ENCODE results near the gene GOLT1A.

GOLT1A gene

DNA sequence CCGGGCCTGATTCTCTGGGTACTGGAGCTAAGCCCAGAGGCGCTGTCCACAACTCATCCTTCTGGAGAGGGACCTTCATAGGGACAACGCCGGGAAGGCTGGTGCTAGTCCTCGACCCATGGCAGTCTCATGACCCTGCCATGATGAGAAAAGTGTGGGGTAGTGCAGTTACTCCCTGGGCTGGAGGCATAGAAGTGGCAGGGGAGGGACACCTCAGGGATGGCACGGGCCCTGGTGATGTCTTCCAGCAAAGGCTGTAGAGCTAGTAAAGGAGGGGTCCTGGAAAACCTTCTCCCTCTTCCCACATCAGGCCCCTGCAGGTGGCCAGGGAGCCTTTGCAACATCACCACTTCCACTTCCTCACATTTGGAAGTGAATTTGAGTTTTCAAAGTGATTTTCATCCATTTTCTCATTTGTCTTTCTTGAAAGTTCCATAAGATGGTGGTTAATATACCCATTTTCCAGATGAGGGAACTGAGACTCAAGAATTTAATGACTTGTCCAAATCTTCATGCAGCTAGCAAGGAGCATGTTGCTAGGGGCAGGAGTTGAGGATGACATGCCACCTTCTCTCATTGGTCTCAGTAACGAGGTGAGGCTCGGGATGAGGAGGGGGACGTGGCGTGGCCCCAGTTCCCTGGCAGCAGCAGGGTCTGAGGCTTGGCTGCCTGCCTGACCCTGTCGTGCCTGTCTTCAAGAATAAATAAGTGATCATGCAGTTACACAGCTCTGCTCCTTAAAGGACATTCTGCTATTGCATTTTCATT lies 3.3 kb upstream of the GOLT1A start:
- no peak for DNase-seq

DNA sequence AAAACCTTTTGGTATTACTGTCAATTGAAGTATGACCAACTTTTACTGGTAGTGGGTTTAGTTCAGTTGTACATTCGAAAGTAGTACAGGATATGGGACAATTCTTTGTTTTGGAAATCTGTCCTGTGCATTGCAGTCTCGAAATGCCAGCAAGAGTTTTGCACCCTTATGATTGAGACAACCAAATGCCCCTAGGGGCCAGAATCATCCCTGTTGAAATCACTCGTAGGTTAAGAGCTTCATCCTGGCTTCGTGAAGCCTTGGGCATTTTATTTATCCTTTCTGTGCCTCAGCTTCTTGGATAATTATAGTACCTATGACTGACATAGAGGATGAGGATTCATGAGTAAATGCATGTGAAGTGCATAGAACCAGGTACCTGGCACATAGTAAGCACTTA lies 2.4 kb upstream of the GOLT1A start:
- DNase-seq = no peak

DNA sequence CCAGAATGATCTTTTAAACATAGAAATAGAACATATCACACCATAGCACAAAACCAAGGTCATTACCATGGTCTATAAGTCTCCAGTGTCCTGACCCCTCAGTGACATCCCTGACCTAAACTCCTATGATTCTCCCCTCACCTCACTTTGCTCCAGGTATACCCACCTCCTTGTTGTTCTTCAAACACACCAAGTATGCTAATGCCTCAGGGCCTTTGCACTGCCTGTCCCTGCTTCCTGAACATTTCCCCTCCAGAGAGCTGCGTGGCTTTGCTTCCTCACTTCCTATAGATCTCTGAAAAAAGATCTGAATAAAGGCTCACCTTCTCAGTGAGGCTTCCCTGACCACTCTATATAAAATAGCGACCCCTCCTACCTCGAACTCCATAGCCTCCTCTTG lies 1.1 kb downstream of the GOLT1A start:
- no peak for DNase-seq

DNA sequence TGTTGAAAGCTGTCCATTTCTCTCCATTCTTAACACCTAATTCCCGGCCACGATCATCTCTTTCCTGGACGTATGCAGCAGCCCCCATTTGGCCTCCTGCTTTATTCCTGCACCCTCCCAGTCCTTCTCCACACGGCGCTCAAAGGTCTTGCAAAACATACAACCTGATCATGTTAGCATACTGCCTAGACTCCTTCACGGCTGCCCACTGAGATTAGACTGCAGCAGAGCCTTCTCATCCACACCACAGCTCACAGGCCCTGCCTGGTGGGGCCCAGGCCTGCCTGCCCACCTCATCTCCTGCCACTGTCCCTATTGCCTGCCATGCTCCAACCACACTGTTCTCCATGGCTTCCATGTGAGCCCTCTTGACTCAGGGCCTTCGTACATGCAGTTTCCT lies 2.7 kb downstream of the GOLT1A start:
- DNase-seq = no peak

DNA sequence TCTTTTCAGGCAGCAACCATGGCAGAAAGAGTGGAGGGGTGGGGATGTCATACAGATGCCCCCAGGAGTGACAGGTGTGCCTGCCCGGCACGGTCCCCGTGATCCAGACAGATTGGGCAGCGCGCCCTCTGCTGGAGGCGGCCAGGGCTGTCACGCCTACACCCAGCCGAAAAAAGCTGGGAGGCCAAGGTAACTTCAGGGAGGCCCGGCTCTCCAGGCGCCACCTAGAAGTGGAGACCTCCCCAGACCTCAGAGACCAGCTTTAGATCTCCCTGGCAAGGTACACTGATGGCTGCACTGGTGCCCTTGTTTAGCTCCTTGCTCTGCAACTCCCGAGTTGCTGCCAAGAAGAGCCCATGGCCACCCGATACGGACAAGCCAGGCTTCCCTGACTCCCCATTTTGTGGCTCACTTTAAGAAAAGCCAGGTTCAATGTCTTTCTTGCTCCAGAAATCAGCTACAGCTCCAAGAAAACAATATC lies 6.6 kb downstream of the GOLT1A start:
- no peak for DNase-seq

DNA sequence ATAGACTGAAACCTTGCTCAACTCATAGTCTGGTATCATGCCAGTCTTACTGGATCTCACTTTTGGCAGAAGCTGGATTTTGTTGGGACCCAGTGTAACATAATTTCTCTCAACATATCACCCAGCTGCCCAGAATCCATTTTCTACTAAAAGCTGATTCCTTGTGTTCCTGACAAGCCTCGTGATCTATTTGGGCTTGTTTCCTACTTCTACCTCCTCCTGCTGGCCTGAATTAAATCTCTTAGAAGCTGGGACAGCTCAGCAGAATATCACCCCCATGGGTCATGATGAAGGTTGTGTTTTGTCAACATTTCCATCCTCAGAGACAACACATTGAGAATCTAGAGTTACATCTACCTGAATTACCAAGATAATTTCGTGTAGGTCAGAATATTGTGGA lies 7.7 kb downstream of the GOLT1A start:
- no peak for DNase-seq

DNA sequence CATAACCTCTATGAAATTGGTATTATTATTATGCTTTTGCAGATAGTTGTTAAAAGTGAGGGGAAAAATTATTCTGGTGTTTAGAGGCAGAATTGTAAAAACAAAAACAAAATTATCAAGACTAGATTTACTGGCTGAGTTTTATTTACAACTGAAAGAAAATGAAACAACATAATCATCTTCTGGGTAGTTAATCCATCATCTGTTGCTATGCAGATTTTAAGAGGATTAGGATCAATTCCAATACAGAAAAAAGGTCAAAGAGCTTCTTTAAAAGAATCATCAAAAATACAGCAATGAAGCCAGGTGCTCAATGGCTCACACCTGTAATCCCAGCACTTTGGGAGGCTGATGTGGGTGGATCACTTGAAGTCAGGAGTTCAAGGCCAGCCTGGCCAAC lies 8.3 kb downstream of the GOLT1A start:
- DNase-seq = no peak

DNA sequence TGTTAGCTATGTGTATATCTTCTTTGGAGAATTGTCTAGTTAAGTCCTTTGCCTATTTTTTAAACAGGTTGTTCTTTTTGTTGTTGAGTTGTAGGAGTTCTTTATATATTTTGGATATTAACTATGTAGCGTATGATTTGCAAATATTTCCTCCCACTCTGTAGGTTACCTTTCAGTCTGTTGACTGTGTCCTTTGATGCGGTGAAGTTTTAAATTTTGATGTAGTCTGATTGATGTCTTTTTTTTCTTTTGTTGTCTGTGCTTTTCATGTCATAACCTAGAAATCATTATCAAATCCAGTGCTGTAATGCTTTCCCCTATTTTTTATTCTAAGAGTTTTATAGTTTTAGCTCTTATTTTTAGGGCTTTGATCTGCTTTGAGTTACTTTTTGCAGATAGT lies 8.8 kb downstream of the GOLT1A start:
- DNase-seq = no peak

DNA sequence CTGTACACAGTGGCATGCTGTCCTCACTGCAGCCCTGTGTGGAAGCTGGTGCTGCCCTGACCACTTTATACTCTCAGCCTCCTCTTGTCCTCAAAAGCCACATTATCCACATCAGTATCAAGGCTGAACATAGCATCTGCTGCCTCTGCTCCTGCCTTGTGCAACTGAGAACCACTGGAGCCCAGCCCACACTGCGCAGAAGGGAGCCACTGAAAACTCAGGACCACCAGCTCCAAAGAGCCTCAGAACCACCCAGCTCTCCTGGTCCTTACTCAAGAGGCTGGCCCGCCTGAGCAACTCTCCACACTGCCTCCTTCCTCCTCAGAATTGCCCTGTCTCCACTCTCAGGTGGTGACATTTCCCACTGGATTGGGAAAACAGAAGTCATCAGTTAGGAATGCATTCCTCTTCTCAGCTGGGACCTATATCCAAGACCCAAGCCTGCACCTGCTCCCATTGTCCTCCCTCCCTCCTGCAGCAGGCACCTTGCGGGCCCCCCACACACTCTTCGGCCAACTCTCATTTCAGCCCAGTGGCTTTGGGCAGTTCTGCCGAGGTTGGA lies 10.5 kb downstream of the GOLT1A start:
- no peak for DNase-seq

DNA sequence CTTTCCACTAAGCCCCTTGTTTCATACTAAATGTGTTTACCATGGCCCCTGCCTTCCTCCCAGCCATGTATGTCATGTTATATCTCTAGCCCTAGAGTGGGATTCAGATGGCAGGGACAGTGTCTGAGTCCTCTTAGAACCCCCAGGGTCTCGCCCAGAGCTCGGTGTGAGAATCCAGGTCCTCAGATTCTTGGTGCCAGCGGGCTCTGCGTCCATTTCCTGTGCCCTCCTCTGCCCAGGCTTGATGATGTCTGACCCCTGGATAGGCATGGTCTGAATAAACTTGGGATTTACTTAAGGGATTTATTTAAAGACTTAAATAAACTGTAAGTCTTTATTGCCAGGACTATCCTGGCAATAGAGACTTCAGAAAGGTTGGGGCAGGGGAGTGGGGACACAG lies 11.3 kb downstream of the GOLT1A start:
- no peak for DNase-seq

DNA sequence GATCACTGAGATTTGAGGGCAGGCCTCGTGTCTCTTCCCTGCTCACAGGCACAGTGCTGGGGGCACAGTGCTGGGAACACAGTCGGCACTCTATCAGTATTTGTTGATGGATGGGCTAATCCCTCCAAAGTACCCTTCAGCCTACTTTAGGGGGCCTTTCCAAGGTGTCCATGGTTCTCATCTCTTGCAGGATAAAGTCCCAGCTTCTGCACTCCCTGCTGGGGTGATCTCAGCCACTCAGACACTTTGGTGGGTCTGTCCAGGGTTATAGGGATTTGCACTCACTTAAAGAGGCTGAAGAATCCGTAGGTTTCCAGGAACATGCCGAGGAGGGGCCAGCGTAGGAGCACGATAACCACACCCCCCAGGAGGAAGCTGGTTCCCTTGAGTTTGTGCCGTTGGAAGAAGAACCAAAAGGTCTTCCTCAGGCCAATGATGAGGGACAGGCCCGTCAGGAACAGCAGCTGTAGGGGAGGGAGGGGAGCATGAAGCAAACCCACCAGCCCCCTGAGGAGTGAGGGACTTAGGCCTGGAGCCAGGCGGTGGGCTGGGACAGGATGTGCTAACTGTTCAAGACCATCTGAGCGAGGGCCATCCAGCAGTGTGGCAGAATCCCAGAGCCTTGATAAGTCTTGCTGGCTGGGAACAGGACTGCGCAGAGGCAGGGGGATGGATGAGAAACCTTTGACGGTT lies 12.3 kb downstream of the GOLT1A start:
- no peak for DNase-seq

DNA sequence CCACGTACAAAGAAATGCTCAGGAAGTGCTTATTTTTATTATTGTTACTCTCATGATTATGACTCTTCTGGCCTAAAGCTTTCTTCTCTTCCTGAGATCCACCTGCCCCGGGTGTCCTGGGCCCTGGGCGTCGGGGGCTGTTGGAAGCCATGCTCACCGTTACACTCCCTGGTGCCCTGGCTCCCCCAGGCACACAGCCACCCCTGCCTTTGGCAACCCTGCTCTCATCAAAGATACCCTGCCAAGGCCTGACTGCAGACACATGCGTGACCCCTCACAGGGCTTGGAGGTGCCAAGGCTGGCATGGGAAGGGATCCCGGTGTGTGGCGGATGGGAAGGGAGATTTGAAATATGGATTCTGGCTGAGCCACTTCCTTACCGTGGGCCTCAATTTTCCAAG lies 14.2 kb downstream of the GOLT1A start:
- no peak for DNase-seq

DNA sequence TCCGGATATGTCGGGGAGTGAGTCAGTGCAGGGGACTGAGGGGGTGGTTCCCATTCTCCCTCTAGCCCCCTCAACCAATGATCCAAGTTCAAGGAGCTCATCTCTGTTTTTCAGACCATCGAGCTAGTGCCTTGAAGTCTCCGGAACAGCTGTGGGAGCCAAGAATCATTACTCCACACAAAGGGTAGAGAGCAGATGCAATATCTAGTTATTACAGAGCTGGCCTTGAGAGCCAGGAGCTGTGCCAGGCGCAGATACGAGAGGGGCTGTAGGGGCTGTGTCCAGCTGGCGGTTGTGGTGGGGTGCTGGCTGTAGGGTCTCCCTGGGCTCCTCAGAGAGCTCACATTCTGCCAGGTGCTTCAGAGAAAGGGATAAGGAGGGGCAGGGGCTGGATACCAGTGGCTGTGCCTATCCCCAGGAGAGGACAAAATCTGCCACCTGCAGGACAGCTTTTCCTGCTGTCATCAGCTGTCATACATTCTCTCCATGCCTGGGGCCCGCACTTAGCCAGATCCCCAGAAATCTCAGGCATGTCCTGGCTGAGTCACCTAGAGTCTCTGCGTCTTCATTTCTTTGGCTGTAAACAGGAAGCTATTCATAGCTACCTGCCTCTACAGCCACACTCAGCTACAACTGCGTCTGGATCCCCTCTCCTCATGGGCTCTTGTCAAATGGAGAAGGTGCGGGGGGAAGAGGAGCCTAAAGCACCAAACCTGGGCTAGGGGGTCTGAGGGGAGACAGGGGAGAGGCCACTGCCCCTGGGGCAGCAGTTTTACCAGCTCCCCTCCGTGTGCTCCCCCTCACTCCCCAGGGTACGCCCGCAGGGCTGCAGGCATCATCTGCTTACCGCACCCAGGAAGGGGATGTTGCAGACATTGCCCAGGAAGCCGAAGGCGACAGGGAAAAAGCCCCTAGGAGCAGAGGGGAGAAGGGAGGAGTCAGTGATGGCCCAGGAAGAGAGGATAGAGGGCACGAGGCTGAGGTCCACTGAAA lies 15.1 kb downstream of the GOLT1A start:
- DNase-seq = no peak

DNA sequence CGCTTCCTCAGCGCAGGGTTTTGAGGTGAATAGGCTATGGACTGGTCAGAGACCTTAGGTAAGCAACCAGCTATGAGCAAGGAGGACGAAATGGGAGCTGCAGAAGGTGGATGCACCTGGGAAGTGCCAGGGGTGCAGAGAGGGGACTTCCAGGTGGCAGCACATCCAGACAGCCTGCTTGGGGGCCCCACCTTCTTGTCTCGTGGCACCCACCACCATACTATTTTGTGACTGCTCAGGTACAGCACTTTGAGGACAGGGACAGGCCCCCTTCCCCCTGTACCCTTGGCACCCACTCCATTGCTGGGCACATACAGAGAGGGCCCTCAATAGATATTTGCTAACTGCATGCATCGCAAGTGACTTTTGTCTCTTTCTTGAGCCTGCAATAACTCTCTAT lies 16.7 kb downstream of the GOLT1A start:
- DNase-seq = no peak

DNA sequence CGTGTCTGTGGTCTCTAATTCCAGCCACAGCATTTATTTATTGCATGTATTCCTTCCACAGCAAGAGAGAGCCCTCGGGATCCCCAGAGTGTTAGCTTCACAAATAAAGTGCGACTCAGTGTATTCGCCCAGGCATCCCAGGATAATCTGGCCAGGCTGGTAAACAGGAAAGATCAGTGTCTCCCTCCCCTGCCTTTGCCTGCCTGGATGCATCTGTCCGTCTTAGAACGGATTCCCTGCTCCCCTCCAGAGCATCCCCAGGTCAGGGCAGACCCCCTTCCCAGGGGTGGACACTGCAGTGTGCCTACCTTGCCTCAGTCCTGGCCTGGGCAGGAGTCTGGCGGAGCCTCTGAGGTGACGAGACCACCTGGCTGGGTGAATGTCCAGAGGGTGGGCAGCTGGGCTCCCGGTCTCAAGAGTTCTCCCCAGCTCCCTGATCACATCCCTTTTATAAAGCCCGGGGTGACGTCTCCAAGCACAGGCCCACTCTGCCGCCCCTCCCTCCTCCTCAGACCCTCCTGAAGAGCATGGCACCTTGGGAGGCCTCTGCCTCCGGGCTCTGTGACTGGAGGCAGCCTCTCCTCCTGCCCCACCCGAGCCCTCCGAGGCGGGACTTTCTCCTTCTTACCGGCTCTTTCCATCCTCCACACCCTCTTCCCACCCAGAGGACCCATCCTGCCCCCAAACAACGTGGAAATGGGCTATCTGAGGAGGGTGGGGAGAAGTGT lies 17.6 kb downstream of the GOLT1A start, which contains the start of gene KISS1:
KISS1 (minus strand) TSS at position 424 of the 728 bp plus-strand sequence. CDS start 3,615 bp downstream, outside the sequence.
- DNase-seq = no peak

DNA sequence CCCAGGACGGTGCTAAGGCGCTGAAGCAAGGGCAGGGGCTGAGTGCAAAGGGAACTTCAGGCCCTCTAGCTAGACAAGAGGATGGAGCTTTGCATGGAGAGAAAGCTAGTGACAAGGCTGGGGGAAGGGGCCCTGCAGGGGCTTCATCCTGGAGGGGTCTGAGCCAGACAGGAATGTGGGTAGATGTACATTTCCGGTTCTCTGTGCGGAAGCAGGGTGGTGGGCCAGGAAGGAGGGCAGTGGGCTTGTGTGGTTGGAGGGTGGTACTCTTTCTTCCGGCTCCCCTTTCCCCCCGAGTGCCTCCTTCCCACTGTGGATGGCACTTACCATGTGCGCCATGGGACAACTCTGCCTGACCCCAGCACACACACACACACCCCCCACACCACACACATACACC lies 19.0 kb downstream of the GOLT1A start:
- DNase-seq = no peak

DNA sequence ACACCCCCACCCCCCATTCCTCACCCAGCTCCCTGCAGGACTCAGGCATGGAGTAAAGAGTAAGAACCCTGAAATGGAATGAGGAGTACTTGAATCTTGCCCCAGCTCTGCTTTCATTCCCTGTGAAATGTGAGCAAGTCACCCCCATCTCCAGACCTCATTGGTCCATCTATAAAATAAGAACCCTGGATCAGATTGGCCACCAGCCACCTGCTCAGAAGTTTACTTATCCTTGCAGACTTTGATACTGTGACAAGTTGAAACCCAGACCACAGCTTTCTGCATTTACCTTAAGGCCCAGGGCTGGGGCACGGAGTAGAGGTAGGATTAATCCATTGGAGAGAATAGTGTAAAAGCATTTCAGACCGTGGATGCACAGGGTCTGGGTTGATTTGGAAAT lies 19.7 kb downstream of the GOLT1A start:
- DNase-seq = no peak

DNA sequence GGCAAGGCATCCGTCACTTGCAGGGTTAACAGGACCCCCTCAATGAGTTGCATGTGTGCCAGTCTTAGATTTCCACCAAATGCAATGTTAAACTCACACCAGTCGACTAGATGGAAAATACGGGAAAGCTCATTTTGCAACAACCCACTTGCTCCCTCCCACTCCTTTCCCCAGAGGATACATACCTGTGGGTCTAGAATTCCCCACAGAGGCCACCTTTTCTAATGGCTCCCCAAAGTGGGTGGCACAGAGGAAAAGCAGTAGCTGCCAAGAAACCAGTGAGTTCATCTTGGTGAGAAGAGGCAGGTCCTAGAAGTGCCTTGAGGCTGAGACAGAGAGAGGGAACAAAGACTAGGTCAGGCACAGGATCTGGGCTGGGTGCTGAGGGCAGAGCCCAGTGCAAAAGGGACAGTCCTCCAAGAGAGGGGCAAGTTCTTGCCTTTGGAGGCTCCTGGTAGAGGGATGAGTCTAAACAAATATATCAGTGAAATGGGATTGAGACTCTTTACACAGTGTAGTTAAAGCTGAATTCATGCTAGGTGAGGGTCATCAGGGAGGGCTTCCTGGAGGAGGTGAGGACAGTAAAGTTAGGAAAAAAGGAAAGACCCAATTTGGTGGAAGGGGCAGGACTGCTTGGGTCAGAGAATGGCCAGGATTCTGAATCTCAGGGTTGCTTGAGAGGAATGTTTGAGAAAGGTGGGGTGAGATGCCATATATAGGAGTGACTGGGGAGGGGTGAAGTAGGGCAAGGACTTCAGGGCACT lies 21.0 kb downstream of the GOLT1A start:
- DNase-seq = no peak

DNA sequence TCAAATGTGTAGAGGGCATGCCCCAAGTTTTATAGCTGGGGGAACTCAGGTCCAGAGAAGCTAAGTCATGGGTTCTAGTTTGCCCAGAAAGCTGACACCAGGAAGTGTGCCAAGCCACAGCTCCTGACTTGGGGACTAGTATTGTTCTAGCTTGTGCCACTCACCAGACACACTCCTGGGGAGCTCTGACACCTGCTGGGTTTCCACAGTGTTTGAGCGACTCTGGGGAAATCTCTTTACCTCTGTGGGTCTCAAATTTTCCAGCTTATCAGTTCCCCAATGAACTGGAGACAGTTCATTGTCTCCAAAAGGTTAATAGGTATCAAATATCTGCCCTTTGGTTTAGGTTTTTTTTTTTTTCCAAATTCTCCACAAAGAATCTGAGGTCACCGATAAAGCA lies 21.7 kb downstream of the GOLT1A start:
- no peak for DNase-seq

DNA sequence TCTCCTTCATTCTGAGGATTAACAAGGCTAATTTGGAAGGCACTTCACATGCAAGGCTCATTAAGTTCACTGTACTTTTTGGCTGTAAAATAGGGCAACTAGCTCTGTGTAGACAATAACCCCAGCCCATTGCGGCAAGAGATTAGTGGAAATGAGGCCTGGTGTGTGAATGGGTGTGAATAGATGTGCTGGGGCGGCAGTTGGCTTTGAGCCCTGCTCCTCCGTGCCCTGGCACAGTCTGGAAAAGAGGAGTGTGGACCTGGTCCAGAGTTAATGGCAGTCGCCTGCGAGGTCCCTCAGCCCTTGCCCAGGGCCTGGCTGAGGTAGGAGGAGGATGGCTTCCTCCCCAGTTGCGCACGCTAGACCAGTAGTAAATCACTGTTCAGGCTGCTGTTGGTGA lies 22.3 kb downstream of the GOLT1A start:
- DNase-seq = no peak

Measured in NCI-H1417 treated with DMSO at 0.1 percent for 48 hours (cell line).